HG02798 (cell line): Measurements from ENCODE around the gene MGAT5.
A peak's percentile ranks its signal among the peaks of the same experiment; 100 is the strongest.

Experiments
- ATAC-seq: cut with Tn5 transposase; IDR thresholded peaks from one replicate; pipeline ENCODE4 v1.9.1; 2021; ENCODE audit warnings: mild to moderate bottlenecking; ENCODE audit not compliant: unreplicated experiment, poor library complexity

The MGAT5 gene

GRCh38 chr2:134410831-134411231 lies 157.0 kb downstream of the MGAT5 start:
- ATAC-seq: no peak

- no peak for ATAC-seq
Measured at GRCh38 chr2:134411279-134411827, 157.5 kb downstream of the MGAT5 start.

GRCh38 chr2:134411828-134412638 lies 158.2 kb downstream of the MGAT5 start:
- ATAC-seq: peak; percentile 99

- ATAC-seq: no peak
Measured at GRCh38 chr2:134412639-134412999, 158.7 kb downstream of the MGAT5 start.

GRCh38 chr2:134413430-134413829 lies 159.6 kb downstream of the MGAT5 start:
- ATAC-seq: no peak

GRCh38 chr2:134413912-134414311 lies 160.0 kb downstream of the MGAT5 start:
- ATAC-seq: no peak

- no peak for ATAC-seq
Measured at GRCh38 chr2:134416018-134416417, 162.1 kb downstream of the MGAT5 start.

GRCh38 chr2:134416637-134417036 lies 162.8 kb downstream of the MGAT5 start:
- ATAC-seq: no peak

GRCh38 chr2:134417968-134418582 lies 164.2 kb downstream of the MGAT5 start:
- ATAC-seq: no peak

GRCh38 chr2:134420259-134420658 lies 166.4 kb downstream of the MGAT5 start:
- ATAC-seq: no peak

GRCh38 chr2:134420920-134421319 lies 167.0 kb downstream of the MGAT5 start:
- ATAC-seq: no peak

GRCh38 chr2:134421556-134422328 lies 167.9 kb downstream of the MGAT5 start:
- no peak for ATAC-seq

- no peak for ATAC-seq
Measured at GRCh38 chr2:134425724-134426496, 172.0 kb downstream of the MGAT5 start.

GRCh38 chr2:134426721-134427120 lies 172.8 kb downstream of the MGAT5 start:
- ATAC-seq: no peak

GRCh38 chr2:134429886-134430285 lies 176.0 kb downstream of the MGAT5 start:
- ATAC-seq: no peak

GRCh38 chr2:134431838-134432434 lies 178.1 kb downstream of the MGAT5 start:
- no peak for ATAC-seq

- no peak for ATAC-seq
Measured at GRCh38 chr2:134432435-134432883, 178.6 kb downstream of the MGAT5 start.

GRCh38 chr2:134433469-134433868 lies 179.6 kb downstream of the MGAT5 start:
- no peak for ATAC-seq

GRCh38 chr2:134433979-134434378 lies 180.1 kb downstream of the MGAT5 start:
- no peak for ATAC-seq

GRCh38 chr2:134435505-134435904 lies 181.6 kb downstream of the MGAT5 start:
- ATAC-seq: no peak
